HG02970 (cell line): ENCODE results near the gene CTNNBL1.
"Not testable (repeated sequence)": the region's sequence is repeated elsewhere in the genome, so short reads cannot be mapped to it uniquely, and the experiment has no call there.

Experiments
- ATAC-seq: cut with Tn5 transposase; IDR thresholded peaks from one replicate; pipeline ENCODE4 v1.9.1; 2021; ENCODE audit warnings: mild to moderate bottlenecking, moderate library complexity, moderate number of reproducible peaks; ENCODE audit not compliant: unreplicated experiment, low FRiP score

Gene CTNNBL1

GRCh38 chr20:37845878-37846277 lies 152.0 kb downstream of the CTNNBL1 start:
- ATAC-seq, result no peak

- ATAC-seq, result no peak
Observed at GRCh38 chr20:37846573-37846972, 152.7 kb downstream of the CTNNBL1 start.

GRCh38 chr20:37848706-37849105 lies 154.9 kb downstream of the CTNNBL1 start:
- no peak for ATAC-seq

DNA sequence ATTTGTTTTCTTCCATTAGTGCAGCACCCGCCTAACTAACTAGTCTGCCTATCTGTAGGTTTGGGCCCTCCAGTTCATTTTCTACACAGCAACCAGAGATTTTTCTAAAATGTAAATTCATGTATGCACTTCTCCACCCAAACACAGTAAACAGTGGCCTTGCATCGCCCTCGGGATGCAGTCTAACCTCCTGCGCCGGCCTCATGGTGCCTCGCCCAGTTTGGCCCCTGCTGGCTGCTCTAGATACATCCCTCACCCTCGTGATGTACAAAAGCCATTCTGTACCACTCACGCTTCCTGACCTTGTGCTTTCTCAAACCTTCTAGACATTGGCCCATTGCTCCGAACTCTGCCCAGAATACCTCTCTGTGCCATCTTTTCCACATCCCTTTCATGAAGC lies 155.3 kb downstream of the CTNNBL1 start:
- no peak for ATAC-seq

DNA sequence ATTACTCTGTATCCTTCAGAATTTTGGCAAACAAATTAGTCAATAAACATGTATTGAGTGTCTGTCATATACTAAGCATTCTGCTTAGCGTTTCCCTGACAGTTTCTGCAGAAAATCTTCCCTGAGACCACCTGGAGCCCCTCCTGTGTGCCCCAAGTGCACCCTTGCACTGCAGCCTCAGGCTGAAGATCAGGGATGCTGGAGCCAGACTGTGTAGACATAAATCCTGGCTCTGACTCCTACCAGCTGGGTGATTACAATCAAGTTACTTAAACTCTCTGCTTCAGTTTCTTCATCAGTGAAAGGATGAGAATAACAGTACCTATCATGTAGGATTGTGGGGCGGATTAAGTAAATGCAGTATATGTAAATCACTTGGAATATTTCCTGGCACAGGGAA lies 155.7 kb downstream of the CTNNBL1 start:
- no peak for ATAC-seq

DNA sequence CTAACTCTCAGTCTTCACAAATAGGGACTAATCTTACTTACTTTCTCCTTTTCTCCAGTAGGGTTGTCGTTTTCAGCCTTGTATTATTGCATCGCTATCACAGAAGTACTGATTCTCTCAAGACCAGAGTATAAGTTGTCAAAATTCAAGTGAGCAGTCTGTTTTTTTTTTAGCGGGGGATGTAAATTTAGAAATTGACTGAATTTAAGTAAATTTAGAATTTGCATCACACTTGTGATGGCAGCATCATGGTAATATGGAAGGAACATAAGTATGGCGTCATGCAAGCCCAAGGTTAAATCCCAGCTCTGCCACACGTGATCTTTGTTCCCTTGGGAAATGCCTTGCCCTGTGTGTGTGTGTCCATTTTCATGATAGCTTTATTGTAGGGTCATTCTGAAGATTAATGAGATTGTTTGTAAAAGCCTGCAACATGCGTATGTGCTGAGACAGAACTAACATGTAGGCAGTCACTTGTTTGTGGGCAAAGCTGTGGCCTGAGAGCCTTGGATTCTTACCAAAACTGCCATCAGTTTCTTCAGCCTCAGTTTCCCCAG lies 156.3 kb downstream of the CTNNBL1 start:
- no peak for ATAC-seq

- ATAC-seq, result no peak
Observed at GRCh38 chr20:37850724-37851355, 157.0 kb downstream of the CTNNBL1 start.

DNA sequence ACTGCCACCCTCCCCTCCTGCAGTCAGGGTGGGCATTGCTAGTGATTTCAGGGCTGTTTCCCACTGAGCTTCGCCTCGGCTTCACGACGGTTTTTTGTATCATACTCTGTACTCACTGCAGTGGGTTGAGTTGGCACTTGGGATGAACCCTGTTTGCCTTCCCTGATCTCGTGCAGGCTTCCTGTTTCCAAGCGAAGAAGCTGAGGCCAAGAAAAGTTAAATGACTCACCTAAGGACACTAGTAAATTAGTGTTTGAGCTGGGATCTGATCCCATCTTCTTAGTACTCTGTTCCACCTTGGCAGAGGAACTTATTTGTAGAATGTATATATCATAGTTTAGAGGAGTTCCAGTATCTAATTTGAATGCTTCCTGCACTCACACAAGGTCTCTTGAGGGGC lies 158.8 kb downstream of the CTNNBL1 start:
- ATAC-seq, result no peak

GRCh38 chr20:37853823-37854375 lies 160.1 kb downstream of the CTNNBL1 start:
- ATAC-seq, result no peak

GRCh38 chr20:37856034-37856433 lies 162.2 kb downstream of the CTNNBL1 start:
- not testable (repeated sequence) for ATAC-seq

- no peak for ATAC-seq
Observed at GRCh38 chr20:37856932-37857660, 163.3 kb downstream of the CTNNBL1 start.

DNA sequence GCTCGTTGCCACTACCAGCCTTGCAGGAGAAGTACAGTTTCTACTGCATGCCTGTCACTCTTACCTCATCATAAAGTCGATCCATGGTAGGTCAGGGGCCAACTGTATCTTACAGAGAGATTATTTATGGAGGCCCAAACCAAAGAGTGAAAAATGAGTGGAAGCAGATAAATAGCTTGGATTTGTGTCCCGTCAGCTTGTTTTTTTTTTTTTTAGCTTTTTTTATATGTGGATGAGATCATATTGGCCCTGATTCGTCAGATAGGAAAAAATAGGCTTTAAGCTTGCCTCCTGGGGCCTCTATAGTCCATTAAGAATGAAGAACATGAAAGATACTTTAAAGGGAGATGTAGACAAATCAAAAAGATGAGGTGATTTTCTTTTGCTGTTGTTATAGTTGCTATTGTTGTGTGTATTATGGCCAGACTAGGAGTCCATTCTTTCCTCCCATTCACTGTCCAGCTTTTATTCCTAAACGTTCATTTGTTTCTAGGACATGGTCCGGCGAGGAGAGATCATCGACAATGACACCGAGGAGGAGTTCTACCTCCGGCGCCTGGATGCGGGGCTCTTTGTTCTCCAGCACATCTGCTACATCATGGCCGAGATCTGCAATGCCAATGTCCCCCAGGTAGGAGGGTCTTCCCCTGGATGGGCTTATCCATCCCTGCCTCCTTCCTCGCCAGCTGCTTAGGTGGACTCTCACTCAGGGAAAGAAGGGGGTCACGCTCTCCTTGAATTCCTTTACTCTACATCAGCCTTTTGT lies 165.8 kb downstream of the CTNNBL1 start:
- no peak for ATAC-seq

- no peak for ATAC-seq
Observed at GRCh38 chr20:37863289-37863688, 169.5 kb downstream of the CTNNBL1 start.

GRCh38 chr20:37864298-37864697 lies 170.5 kb downstream of the CTNNBL1 start:
- no peak for ATAC-seq

DNA sequence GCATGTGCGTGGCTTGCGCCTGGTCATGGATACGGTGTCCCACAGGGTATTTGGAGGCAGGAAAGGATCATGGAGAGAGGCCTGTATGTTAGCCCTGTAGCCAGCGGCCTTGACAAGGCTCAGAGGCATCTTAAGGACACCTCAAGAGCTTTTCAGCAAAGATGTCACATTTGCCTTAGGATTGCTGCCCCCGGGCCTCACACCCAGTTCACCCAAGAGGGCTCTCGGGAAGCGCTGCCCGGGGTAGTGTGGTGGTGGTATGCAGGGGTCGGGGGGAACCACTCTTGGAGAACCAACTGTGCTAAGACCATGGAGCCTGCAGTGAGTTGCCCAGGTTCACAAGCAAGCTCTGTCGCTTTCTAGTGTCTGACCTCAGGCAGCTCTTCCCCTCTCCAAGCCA lies 172.2 kb downstream of the CTNNBL1 start:
- ATAC-seq, result no peak

- ATAC-seq, result no peak
Observed at GRCh38 chr20:37867289-37868195, 173.7 kb downstream of the CTNNBL1 start.

- no peak for ATAC-seq
Observed at GRCh38 chr20:37868851-37869333, 175.1 kb downstream of the CTNNBL1 start.

DNA sequence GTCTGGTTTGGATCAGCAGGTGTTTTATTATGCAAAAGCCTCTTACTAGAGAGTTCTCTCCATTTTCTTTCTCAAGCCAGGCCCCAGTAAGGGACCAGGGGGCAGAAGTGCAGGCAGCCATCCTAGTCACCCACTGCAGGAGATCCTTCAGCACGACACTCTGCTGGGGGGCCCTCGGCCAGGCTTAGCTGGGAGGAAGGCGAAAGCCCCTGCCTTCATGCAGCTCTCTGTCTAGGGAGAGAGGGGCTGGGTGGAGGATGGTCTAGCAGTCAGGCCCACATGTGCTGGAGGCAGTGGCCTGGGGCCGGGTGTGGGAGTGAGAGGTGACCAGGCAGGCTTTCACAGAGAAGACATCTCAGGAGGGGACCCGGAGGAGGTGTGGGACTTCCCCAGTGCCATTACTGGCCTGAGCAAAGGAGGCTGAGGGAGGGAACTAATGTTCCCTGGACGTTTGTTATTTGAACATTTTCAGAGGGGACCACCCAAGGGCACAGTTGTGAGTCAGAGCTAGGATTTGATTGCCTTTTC lies 175.6 kb downstream of the CTNNBL1 start:
- no peak for ATAC-seq

DNA sequence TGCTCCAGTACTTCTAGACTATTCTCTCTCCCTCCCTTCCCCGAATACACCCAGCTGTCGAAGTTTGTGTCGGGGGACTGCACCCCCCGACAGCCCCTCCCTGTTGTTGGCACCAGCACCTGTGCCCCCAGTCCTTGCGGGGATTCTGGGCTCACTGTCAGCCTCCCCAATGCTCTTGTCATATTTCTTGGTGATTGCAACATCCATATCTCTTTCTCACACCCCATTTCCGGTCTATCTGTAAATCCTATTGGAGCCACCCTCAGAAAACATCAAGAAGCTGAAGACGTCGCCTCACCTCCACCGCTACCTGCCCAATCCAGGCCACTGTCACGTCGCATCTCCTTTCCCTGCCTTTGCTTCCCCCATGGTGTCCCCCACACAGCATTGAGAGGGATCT lies 176.5 kb downstream of the CTNNBL1 start:
- ATAC-seq, result no peak
